Keratinocyte (primary cell): Measurements from ENCODE around the gene ADAP2. TPM values are rescaled to one million over a fixed set of nuclear protein-coding genes. Genes with fewer than 3 reads are reported as not detected.

ENCODE experiments used
- DNase-seq: peaks from one replicate; pipeline ENCODE4 v3.0.0-alpha.2; 2011; ENCODE audit warnings: low read depth, missing footprints, low spot score
- FAIRE-seq: peaks from 2 replicates; lab custom pipeline; 2011; peaks lifted over from hg19 to GRCh38; lab: Jason Lieb, UNC
- H2AFZ ChIP-seq: 2 replicates; pipeline ENCODE4 v1.6.0; 2012; ENCODE audit warnings: low read length, control low read depth, inconsistent platforms; ENCODE audit not compliant: control insufficient read depth
- H3K27ac ChIP-seq: 2 replicates; pipeline ENCODE4 v1.5.1; 2011; ENCODE audit warnings: low read length; ENCODE audit not compliant: control insufficient read depth, insufficient read depth
- H3K27me3 ChIP-seq: 3 replicates; pipeline ENCODE4 v1.6.0; 2011; ENCODE audit warnings: low read length; ENCODE audit not compliant: control insufficient read depth, insufficient read depth; ENCODE audit errors: extremely low read depth
- H3K36me3 ChIP-seq, 2 experiments: 2 replicates in 1 of 2; 3 replicates in 1 of 2; pipeline ENCODE4 v1.5.1; 2011; ENCODE audit warnings: low read length in 2 of 2, mild to moderate bottlenecking in 1 of 2; ENCODE audit not compliant: control insufficient read depth in 2 of 2, insufficient read depth in 2 of 2; ENCODE audit errors: extremely low read depth in 1 of 2
- H3K4me1 ChIP-seq: 3 replicates; pipeline ENCODE4 v1.5.1; 2011; ENCODE audit warnings: low read length; ENCODE audit not compliant: control insufficient read depth, insufficient read depth; ENCODE audit errors: extremely low read depth
- H3K4me2 ChIP-seq: 3 replicates; pipeline ENCODE4 v1.6.0; 2011; ENCODE audit warnings: low read depth, low read length; ENCODE audit not compliant: control insufficient read depth, insufficient read depth; ENCODE audit errors: extremely low read depth
- H3K4me3 ChIP-seq, 3 experiments: fragments of 200-600 bp in 1 of 3; sonication (generic) in 1 of 3; 2 replicates in 2 of 3; 3 replicates in 1 of 3; pipeline ENCODE4 v1.5.1; 2011 to 2016; ENCODE audit warnings: low read length in 3 of 3, mild to moderate bottlenecking in 3 of 3, control low read depth in 2 of 3, inconsistent platforms in 1 of 3, low read depth in 1 of 3, mixed read lengths in 1 of 3, mixed run types in 1 of 3, moderate library complexity in 1 of 3; ENCODE audit not compliant: control insufficient read depth in 2 of 3, insufficient read depth in 2 of 3; ENCODE audit errors: extremely low read depth in 1 of 3
- H3K79me2 ChIP-seq: 2 replicates; pipeline ENCODE4 v1.6.0; 2012; ENCODE audit warnings: low read length; ENCODE audit not compliant: control insufficient read depth, insufficient read depth
- H3K9ac ChIP-seq: 3 replicates; pipeline ENCODE4 v1.6.0; 2011; ENCODE audit warnings: low read length; ENCODE audit not compliant: control insufficient read depth, insufficient read depth; ENCODE audit errors: extremely low read depth
- H3K9me1 ChIP-seq: 3 replicates; pipeline ENCODE4 v1.6.0; 2011; ENCODE audit warnings: low read length; ENCODE audit not compliant: control insufficient read depth, insufficient read depth; ENCODE audit errors: extremely low read depth
- H3K9me3 ChIP-seq: 2 replicates; pipeline ENCODE4 v1.5.1; 2012; ENCODE audit warnings: low read depth, low read length; ENCODE audit not compliant: control insufficient read depth
- H4K20me1 ChIP-seq: 3 replicates; pipeline ENCODE4 v1.6.0; 2011; ENCODE audit warnings: low read length; ENCODE audit not compliant: control insufficient read depth, insufficient read depth; ENCODE audit errors: extremely low read depth
- EZH2 ChIP-seq: IDR thresholded peaks from one replicate; pipeline ENCODE4 v1.6.1; 2012; ENCODE audit warnings: inconsistent platforms, mild to moderate bottlenecking, low read length, moderate library complexity
- dilution Hi-C: fragments of 300-500 bp; cut with MboI; formaldehyde crosslinking; loops from one replicate; pipeline ENCODE4 v1.7.0; 2020; ENCODE audit warnings: low sequenced_read_pairs; ENCODE audit not compliant: extremely low pct_ligation_motif_present
- polyA plus RNA-seq, 5 experiments: library from polyadenylated mRNA; depleted of rRNA in 3 of 5; stranded (reverse) in 3 of 5; stranded (forward) in 1 of 5; unstranded in 1 of 5; fragments of >200 nt; gene quantifications; 1 replicate in 1 of 5; 2 replicates in 3 of 5; 3 replicates in 1 of 5; pipeline versions ENCODE4 v1.2.1 to v1.2.3, GENCODE V29; 2011 to 2012; ENCODE audit warnings: missing spikeins in 2 of 5, low read depth in 1 of 5, low replicate concordance in 1 of 5
- TF ChIP-seq, protein P1 (sequence below), 3 experiments: IDR thresholded peaks in 1 of 3; conservative IDR thresholded peaks in 1 of 3; optimal IDR thresholded peaks in 1 of 3; 2 replicates in 2 of 3; 3 replicates in 1 of 3; pipeline versions ENCODE3 to v1.5.1; 2011; ENCODE audit warnings: low read length in 3 of 3, mild to moderate bottlenecking in 3 of 3, moderate library complexity in 2 of 3, control low read depth in 1 of 3, inconsistent platforms in 1 of 3; ENCODE audit not compliant: insufficient read depth in 2 of 3; ENCODE audit errors: extremely low read depth in 1 of 3

Gene ADAP2
- polyA plus RNA-seq, 1 donor (not counting 4 experiments of a cell fraction or from before 2014, with no cell fraction given) = 1.4 TPM

DNA sequence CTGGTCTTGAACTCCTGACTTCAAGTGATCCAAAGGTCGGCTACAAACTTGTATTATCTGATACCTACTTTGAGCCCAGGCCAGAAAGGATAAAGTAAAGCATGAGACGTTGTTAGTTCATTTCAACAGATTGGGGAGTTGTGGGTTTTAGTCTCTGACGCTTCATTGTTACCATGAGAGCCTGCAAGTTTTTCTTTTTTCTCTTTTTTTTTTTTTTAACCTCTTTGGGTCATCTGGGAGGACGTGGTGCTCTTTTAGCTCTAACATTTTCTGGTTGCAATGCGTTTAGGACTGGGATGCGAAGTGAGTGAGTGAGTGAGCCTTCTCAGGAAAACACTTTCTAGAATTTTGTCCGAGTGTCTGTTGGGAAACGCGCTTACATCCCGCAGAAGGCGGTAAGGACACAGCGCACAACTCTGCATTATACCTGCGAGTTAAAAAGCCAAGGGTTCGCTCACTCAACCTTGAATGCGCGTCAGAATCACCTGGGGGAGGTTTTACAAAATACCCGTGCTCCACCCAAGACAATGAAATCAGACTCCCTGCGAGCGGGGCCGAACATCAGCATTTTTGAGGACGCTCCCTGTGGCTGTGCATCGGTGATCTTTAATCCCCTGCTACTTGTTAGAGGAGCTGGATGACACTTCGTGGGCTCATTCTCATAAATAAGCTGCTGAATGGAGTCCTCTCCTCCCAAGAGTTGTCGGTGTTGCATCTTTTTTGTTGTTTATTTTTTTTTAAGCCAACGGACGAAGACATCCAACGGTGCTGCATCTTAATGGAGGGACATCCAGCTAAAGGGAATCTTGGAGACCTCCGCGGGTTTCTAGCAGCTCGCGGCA lies 48.5 kb downstream of the ADAP2 start:
- dilution Hi-C loops = no loop called here
- Histone ChIP-seq H3K27me3 (no peaks in the 10 kb centered on the region), H3K27ac (peak overlapping the region; percentile 94), H3K36me3 (peaks cover 0 to 2% of the 10 kb centered on the region in 2 experiments), H3K9ac (peak overlapping the region; percentile 88), H3K4me1 (no peaks in the 10 kb centered on the region), H2AFZ (peak overlapping the region; percentile 46), H3K79me2 (peaks cover 7% of the 10 kb centered on the region), H4K20me1 (no peaks in the 10 kb centered on the region), H3K9me3 (no peaks in the 10 kb centered on the region), H3K4me2 (peak overlapping the region; percentile 73), H3K4me3 (peak overlapping the region; percentile 60 to 86 (median 83)), H3K9me1 (no peaks in the 10 kb centered on the region)
- FAIRE-seq (peak; percentile 82), DNase-seq (no peak)
- TF ChIP-seq, protein P1, sequence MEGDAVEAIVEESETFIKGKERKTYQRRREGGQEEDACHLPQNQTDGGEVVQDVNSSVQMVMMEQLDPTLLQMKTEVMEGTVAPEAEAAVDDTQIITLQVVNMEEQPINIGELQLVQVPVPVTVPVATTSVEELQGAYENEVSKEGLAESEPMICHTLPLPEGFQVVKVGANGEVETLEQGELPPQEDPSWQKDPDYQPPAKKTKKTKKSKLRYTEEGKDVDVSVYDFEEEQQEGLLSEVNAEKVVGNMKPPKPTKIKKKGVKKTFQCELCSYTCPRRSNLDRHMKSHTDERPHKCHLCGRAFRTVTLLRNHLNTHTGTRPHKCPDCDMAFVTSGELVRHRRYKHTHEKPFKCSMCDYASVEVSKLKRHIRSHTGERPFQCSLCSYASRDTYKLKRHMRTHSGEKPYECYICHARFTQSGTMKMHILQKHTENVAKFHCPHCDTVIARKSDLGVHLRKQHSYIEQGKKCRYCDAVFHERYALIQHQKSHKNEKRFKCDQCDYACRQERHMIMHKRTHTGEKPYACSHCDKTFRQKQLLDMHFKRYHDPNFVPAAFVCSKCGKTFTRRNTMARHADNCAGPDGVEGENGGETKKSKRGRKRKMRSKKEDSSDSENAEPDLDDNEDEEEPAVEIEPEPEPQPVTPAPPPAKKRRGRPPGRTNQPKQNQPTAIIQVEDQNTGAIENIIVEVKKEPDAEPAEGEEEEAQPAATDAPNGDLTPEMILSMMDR (optimal IDR thresholded peaks at IDR 0.05 in 1 of 3, IDR thresholded peaks at IDR 0.05 in 1 of 3, conservative IDR thresholded peaks at IDR 0.05 in 1 of 3; ENCODE audit: extremely low read depth in 1 of 3, insufficient read depth in 2 of 3, low read length in 3 of 3) = peak in 1 of 3 experiments; percentile 85
- no peak for TF ChIP-seq EZH2

DNA sequence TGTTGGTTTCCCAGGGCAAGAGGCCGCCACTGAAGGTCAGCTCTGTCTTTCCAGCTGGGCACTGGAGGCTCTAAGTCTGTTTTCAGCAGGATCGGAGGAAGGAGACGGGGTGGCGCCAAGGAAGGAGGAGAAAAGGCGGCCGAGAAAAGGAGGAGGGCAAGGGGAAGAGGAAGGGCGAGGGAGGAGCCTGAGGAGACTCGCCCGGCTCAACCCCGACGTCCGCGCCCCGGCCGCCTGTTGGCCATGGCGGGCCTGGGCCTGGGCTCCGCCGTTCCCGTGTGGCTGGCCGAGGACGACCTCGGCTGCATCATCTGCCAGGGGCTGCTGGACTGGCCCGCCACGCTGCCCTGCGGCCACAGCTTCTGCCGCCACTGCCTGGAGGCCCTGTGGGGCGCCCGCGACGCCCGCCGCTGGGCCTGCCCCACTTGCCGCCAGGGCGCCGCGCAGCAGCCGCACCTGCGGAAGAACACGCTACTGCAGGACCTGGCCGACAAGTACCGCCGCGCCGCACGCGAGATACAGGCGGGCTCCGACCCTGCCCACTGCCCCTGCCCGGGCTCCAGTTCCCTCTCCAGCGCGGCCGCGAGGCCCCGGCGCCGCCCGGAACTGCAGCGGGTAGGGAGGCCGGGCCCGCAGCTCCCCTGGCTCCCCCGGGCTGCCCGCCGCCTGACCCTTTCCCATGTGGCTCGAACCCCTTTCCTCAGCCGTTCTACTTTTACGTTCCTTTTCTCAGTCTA lies 49.3 kb downstream of the ADAP2 start, which contains the start of gene RNF135:
RNF135 (plus strand) TSS at position 209 of the 737 bp plus-strand sequence; CDS start at position 244, 35 bp downstream.
- H3K9me3 ChIP-seq = no peaks in the 10 kb centered on the region
- peak within 1 kb of the TSS; percentile 46 for H2AFZ ChIP-seq
- TF ChIP-seq, protein P1 (optimal IDR thresholded peaks at IDR 0.05 in 1 of 3, IDR thresholded peaks at IDR 0.05 in 1 of 3, conservative IDR thresholded peaks at IDR 0.05 in 1 of 3; ENCODE audit: extremely low read depth in 1 of 3, insufficient read depth in 2 of 3, low read length in 3 of 3) = peak in 1 of 3 experiments; percentile 2
- TF ChIP-seq EZH2 = no peak
- DNase-seq (no peak), FAIRE-seq (no peak)
- peak within 1 kb of the TSS; percentile 94 for H3K27ac ChIP-seq
- H3K4me2 ChIP-seq = peak within 1 kb of the TSS; percentile 73
- dilution Hi-C loops = no loop called here
- peaks cover 2 to 6% of the 10 kb centered on the region in 2 experiments for H3K36me3 ChIP-seq
- H4K20me1 ChIP-seq = no peaks in the 10 kb centered on the region
- H3K9ac ChIP-seq = peak within 1 kb of the TSS; percentile 88
- peaks cover 10% of the 10 kb centered on the region for H3K79me2 ChIP-seq
- peak within 1 kb of the TSS; percentile 60 to 86 (median 83) for H3K4me3 ChIP-seq
- no peaks in the 10 kb centered on the region for H3K4me1 ChIP-seq
- H3K9me1 ChIP-seq = no peaks in the 10 kb centered on the region
- no peaks in the 10 kb centered on the region for H3K27me3 ChIP-seq
